Kidney capillary endothelial cell (primary cell): Measurements from ENCODE around the gene RAB31.
"Not testable (repeated sequence)": the region's sequence is repeated elsewhere in the genome, so short reads cannot be mapped to it uniquely, and the experiment has no call there.

ENCODE experiments used
- DNase-seq: peaks from one replicate; pipeline ENCODE4 v3.0.0-alpha.2; 2018; ENCODE audit warnings: low spot score

Gene RAB31, protein sequence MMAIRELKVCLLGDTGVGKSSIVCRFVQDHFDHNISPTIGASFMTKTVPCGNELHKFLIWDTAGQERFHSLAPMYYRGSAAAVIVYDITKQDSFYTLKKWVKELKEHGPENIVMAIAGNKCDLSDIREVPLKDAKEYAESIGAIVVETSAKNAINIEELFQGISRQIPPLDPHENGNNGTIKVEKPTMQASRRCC

DNA sequence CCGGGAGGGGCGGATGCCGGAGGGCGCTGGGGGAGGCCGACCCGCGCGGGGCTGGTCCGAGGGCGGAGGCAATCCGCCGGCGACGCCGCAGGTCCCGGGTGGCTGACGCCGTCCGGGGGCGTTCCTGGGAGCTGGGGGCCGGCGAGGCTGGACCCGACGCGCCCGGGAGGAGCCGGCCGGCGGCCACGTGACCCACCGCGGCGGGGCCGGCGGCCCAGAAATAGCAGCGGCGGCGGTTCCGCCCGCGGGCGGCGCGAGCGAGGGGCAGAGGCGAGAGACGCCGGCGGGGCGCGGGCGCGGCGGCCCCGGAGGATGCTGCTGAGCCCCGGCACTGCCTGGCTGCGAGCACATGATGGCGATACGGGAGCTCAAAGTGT is at the start of gene RAB31:
Gene RAB31 (plus strand): TSS at position 245 of the 377 bp plus-strand sequence. CDS start 105 bp downstream, at position 350.
- DNase-seq, result peak; percentile 70

- no peak for DNase-seq
Observed at GRCh38 chr18:9659499-9660375, 48.4 kb upstream of the RAB31 start.

- no peak for DNase-seq
Observed at GRCh38 chr18:9661564-9661963, 46.5 kb upstream of the RAB31 start.

DNA sequence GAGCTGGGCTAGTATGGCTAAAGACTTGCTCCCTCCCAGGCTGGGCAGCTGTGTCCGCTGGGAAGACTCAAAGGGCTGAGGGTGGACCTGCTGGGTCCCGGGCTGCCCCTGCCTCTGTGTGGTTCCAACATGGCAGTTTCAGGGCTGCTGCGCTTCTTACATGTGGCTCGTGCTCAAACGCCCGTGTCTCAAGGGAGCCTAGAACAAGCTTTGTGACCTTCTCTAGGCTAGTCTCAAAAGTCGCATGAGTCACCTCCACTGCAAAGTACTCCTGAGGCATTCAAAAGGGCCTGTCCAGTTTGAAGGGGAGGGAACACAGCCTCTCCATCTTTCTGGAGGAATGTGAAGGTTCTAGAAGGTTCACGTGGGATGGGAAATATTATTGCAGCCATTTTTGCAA is 44.7 kb upstream of the RAB31 start:
- no peak for DNase-seq

DNA sequence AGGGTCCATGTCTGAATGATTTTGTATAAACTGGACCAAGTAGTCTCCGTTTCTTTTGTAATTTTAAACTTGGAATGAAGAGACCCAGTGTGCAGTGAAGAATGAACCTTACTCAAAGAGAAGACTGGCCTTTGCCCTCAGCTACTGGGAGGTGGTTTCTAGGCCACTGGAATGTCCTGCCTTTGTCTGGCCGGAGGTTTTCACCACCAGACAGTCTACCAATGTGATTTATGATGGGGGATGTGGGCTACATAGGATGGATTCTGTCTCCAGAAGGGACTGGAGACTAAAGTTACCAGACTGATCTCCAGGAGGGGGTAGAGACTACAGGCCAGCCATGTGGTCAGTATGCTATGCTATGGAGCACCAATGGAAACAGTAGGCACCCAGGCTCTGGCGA is 42.8 kb upstream of the RAB31 start:
- DNase-seq, result no peak

DNA sequence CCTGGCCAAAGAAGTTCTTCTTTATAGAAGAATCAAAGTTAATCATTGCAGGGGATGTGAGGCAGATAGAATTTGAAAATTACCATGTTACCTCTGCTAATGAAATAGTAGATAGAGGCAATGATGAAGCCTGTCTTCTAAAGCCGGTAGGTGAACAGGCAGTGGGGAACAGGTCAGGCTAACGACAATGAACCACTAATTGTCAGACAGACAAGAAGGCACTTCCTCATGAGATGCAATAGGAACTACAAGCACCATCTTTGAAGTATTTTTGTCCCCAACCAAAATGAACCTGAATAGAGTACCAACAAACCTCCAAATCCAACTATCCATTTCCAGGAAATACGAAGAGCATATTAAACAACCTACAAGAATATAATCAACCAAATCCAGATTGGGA is 41.6 kb upstream of the RAB31 start:
- DNase-seq, result no peak

DNA sequence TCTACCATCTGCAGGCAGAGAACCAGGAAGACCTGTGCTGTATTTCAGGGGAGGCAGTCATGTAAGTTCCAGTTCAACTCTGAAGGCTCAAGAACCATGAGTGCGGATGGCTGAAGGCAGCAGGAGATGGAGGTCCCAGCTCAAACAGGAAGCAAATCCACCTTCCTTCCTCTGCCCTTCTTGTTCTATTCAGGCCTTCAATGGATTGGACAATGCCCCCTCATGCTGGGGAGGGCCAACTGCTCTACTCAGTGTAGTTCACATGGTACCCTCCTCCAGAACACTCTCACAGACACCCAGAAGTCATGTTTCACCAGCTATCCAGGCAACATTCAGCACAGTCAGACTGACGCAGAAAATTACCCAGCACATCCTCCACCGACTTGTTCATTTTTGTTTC is 39.1 kb upstream of the RAB31 start:
- DNase-seq, result no peak

DNA sequence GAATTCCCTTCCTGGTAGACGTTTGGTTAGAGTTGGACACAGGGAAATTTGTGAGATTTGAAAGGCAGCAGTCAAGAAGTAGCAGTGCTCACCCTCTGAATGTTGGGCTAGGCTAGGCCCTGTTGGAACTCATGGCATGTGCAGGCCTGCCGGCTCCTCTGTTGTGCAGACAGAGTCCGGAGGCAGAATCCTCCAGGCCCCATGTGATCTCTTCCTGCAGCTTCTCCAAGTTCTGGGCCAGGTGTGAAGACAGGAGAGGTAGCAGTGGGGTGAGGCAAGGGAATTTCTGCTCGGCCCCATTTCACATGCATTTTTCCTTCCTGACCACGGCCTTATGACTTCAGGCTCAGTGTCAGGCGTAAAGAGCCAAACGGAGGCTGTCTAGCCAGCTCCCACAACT is 36.9 kb upstream of the RAB31 start:
- no peak for DNase-seq

GRCh38 chr18:9673296-9674251 is 34.5 kb upstream of the RAB31 start:
- DNase-seq, result peak; percentile 40

- DNase-seq, result not testable (repeated sequence)
Observed at GRCh38 chr18:9678216-9678615, 29.9 kb upstream of the RAB31 start.

DNA sequence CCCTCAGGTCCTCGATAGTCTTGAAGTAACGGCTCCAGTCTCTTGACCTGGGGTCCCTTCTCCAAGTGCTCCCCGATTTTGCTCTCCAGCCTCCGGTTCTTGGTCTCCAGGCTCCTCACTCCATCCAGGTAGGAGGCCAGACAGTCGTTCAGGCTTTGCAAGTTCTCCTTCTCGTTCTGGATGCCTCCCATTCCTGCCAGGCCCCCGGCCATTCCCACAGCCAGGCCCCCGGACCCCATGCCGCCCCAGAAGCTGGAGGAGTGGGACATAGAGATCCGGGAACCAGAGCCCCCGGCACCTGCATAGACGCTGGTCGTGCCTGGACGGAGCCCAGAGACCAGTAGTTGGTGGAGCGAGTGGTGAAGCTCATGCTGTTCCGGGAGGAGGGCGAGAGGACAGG is 29.0 kb upstream of the RAB31 start:
- DNase-seq, result no peak

- no peak for DNase-seq
Observed at GRCh38 chr18:9681217-9681616, 26.9 kb upstream of the RAB31 start.

DNA sequence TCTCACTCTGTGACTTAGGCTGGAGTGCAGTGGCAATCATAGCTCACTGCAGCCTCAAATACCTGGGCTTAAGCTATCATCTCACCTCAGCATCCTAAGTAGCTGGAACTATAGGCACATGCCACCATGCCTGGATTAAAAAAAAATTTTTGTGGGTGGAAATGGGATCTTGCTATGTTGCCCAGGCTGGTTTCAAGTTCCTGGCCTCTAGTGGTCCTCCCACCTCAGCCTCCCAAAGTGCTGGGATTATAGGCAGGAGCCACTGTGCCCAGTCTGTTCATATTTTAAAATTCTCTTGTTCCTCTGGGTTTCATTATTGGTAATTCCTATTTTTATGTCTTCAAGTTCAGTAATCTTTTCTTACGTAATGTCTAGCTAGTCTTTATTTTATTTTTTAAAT is 25.5 kb upstream of the RAB31 start:
- DNase-seq, result no peak

GRCh38 chr18:9683418-9684396 is 24.4 kb upstream of the RAB31 start:
- DNase-seq, result peak; percentile 32

GRCh38 chr18:9684881-9685614 is 23.1 kb upstream of the RAB31 start:
- no peak for DNase-seq

GRCh38 chr18:9685615-9685890 is 22.5 kb upstream of the RAB31 start:
- DNase-seq, result no peak

DNA sequence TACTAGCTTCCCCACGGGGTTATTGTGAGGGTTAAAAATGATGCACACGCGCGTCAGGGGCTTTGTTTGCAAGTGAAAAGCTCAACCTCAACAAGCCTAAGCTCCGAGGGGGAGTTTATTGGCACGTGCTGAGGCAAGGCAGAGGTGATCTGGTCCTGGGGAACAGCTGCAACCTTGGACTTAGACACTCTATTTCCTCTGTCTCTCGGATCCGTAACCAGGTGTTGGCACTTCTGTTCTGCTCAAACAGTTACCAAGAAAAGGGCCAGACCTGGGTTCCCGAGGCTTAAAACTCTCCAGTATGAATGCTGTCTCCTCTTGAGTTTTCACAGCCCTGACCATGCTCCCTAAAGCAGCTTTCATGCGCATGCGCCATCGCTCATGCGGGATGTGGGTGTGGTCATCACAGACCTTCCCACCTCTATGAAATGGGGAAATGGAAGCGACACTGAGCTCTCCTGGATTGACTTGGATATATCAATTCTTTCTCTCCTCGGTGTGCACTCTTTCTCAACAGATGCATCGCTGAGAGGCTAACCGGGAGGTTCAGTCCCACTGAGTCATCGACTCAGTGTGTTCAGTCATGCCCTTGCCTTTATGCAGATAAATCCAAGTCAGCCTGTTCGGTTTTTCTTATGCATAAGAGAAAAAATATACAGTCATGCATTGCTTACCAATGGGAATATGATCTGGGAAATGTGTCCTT is 19.9 kb upstream of the RAB31 start:
- no peak for DNase-seq

- DNase-seq, result no peak
Observed at GRCh38 chr18:9689253-9689652, 18.8 kb upstream of the RAB31 start.

DNA sequence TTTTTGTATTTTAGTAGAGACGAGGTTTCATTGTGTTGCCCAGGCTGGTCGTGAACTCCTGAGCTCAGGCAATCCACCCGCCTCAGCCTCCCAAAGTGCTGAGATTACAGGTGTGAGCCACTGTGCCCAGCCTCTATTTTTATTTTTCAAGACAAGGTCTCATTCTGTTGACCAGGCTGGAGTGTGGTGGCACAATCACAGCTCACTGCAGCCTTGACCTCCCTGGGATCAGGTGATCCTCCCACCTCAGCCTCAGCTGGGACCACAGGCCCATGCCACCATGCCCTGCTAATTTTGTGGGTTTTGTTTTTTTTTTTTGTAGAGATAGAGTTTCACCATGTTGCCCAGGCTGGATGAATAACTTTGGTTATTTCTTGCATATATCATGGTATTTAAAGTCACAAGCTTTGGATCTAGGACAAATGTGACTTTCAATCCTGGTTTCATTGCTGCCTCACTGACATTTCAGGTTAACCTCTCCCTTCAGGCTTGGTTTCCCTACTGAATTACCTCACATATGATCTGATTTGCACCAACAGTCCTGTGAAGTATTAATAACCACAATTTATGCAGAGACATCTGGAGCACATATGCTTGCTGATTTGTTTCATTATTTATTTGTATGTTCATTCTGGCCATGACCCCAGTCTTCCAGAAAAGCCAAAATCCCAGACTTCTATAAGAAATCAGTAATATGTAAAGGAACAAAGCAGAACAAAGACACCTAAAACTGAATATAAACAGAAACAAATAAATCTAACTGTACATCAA is 17.5 kb upstream of the RAB31 start:
- no peak for DNase-seq
